A375 (cell line): ENCODE data around the gene MYH6. TPM values are rescaled to one million over a fixed set of nuclear protein-coding genes. Genes with fewer than 3 reads are reported as not detected.

Experiments
- small RNA-seq: library from RNA; depleted of rRNA; stranded (forward); fragments of <200 nt; gene quantifications from one replicate; pipeline ENCODE3, GENCODE V24; 2014
- total RNA-seq: library from RNA; depleted of rRNA; stranded (reverse); fragments of >200 nt; shearing (Covaris generic); gene quantifications from 2 replicates; pipeline ENCODE4 v1.2.3, GENCODE V29; 2014; rRNA removed

Gene MYH6
- total RNA-seq = not detected in 2 replicates

DNA sequence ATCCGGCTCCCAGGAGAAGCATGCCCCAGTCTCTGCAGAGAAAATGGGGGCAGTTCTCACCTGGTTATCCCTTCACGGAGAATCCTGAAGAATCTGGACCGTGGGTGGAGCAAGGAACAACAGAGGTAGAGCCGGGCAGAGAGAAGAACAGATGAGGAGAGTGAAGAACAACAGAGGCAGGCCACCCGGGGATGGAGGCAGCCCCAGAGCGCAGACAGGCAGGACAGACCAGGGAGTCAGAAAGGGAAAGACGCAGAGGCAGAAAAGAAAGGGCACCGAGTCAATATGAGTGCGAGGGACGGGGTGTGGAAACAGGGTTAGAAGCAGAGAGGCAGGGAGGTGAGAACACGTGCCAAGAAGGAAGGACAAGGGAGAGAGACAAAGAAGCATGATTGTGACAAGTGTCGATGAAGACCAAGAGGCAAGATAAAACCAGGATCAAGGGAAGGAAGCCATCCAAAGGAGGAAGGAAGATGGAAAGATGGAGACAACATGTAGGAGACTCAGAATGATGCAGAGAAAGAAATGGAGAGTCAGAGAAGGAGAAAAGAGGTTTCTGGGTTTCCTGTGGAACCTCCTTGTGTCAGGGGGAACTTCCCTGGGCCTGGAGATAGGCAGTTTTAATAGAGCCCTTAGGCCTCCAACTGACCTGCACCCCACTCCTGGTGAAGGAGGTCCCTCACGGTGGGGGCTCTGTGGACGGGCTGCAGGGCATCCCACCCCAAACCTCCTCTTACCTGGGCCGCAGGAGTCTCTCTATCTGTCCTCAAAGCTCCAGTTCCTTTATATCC, at the start of gene MYH6:
Gene MYH6 (minus strand): TSS at position 758 of the 791 bp plus-strand sequence. CDS start 1,050 bp downstream, outside the sequence.

GRCh38 chr14:23435543-23436326, 27.7 kb upstream of the MYH6 start, which contains the start of gene MYH7:
TSS of gene MYH7 (minus strand) at chr14:23435660. CDS start at chr14:23433732, 1,928 bp downstream.

GRCh38 chr14:23376482-23377197, 31.4 kb downstream of the MYH6 start, which contains the start of gene CMTM5:
TSS of gene CMTM5 (plus strand) at chr14:23377046. CDS start at chr14:23377252, 206 bp downstream.

DNA sequence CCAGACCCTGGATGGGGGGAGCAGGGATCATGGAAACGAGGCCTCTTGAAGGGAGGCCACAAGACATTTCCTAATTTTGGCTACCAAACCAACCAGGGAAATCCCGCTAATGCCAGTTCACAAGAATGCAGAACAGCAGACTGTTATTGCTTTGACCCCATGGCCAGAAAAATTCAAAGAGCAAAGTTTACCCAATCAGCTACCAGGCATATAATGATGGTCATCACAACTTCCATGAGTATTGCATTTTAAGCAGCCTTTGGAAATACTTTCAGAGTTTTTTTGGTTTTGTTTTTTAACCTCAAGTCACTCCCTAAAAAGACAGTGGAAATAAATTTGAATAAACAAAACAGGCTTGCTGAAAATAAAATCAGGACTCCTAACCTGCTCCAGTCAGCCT, 35.6 kb downstream of the MYH6 start, which contains the start of gene IL25:
Gene IL25 (plus strand): TSS at position 301 of the 400 bp plus-strand sequence.

DNA sequence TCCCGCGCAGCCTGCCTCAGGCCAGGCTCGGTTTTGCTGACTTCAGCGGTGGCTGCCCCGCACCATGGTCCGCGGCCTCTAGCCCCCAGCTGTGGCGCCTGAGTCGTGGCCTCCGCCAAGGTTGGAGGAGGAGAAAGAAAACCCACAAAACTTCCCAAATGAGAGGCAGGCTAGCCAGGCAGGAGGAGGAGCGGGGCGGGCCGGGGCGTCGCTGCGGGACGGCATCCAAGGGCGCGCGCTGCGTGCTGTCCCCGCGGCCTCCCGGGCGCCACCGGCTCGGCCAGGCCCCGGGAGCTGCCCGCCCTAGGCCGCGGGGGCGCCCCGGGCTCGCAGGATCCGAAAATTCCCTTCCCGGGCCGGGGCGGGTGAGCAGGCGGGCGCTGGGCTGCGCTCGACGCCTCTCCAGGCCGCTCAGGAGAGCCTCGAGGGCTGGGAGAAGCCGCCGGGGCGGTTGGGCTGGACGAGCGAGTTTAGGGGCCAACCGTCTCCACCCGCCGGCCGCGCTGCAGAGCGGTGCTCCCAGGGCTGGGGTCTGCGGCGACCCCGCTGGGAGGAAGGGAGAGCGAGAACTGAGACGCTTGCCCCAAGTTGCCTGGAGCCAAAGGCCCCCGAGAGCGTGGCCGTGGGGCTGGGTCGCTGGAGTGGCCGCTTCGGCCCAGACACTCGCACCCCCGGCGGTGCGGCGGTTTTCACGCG, 42.9 kb downstream of the MYH6 start, which contains the start of gene EFS:
Gene EFS (minus strand): TSS at position 137 of the 696 bp plus-strand sequence. CDS start 147 bp downstream, outside the sequence.

GRCh38 chr14:23352506-23353432, 55.3 kb downstream of the MYH6 start, which contains the start of gene SLC22A17:
TSS of gene SLC22A17 (minus strand) at chr14:23352887.

Small RNA genes lying within 50 kb of the gene (small RNA-seq; reads per million reads assigned to genes)
- gene MIR208A (not detected), gene MIR208B (not detected)

Other genes starting within 250 kb of the MYH6 start
- gene SLC7A8, start 224.6 kb downstream of the MYH6 start, total RNA-seq = 1.0 TPM in 1 of 2 replicates, not detected in the other
- not detected in 2 replicates for gene RNF212B, start 170.3 kb downstream of the MYH6 start, total RNA-seq
- gene HOMEZ, start 122.1 kb downstream of the MYH6 start, total RNA-seq = 0.87 and 1.4 TPM in 2 replicates
- gene PPP1R3E, start 105.4 kb downstream of the MYH6 start, total RNA-seq = 1.9 and 2.3 TPM in 2 replicates
- 16.5 and 29.4 TPM in 2 replicates for gene BCL2L2, start 101.4 kb downstream of the MYH6 start, total RNA-seq
- 61.8 and 73.0 TPM in 2 replicates for gene PABPN1, start 86.8 kb downstream of the MYH6 start, total RNA-seq
- 0.64 and 2.1 TPM in 2 replicates for gene SLC22A17, start 55.4 kb downstream of the MYH6 start, total RNA-seq
- not detected in 2 replicates for gene EFS, start 43.1 kb downstream of the MYH6 start, total RNA-seq
- gene IL25, start 35.5 kb downstream of the MYH6 start, total RNA-seq = not detected in 2 replicates
- 0.64 and 0.98 TPM in 2 replicates for gene CMTM5, start 31.2 kb downstream of the MYH6 start, total RNA-seq
- gene MYH7, start 27.4 kb upstream of the MYH6 start, total RNA-seq = not detected in 2 replicates
- 74.9 and 83.3 TPM in 2 replicates for gene NGDN, start 61.4 kb upstream of the MYH6 start, total RNA-seq
- gene ZFHX2, start 143.5 kb upstream of the MYH6 start, total RNA-seq = 0.26 and 1.5 TPM in 2 replicates
- gene THTPA, start 148.0 kb upstream of the MYH6 start, total RNA-seq = 15.9 and 23.6 TPM in 2 replicates
- 10.2 and 15.8 TPM in 2 replicates for gene AP1G2, start 159.5 kb upstream of the MYH6 start, total RNA-seq
- not detected in 2 replicates for gene JPH4, start 170.5 kb upstream of the MYH6 start, total RNA-seq
- gene DHRS2, start 228.1 kb upstream of the MYH6 start, total RNA-seq = 14.6 and 15.6 TPM in 2 replicates